ENCODE results near the gene KCTD20. TPM values are rescaled to one million over a fixed set of nuclear protein-coding genes. Genes with fewer than 3 reads are reported as not detected.

Gene KCTD20
- total and polyA plus RNA-seq, 10 of the 15 experiments (the other 5 are each of a cell fraction or from before 2014, with no cell fraction given), result 18.1 to 77.0 (median 50.5) TPM

DNA sequence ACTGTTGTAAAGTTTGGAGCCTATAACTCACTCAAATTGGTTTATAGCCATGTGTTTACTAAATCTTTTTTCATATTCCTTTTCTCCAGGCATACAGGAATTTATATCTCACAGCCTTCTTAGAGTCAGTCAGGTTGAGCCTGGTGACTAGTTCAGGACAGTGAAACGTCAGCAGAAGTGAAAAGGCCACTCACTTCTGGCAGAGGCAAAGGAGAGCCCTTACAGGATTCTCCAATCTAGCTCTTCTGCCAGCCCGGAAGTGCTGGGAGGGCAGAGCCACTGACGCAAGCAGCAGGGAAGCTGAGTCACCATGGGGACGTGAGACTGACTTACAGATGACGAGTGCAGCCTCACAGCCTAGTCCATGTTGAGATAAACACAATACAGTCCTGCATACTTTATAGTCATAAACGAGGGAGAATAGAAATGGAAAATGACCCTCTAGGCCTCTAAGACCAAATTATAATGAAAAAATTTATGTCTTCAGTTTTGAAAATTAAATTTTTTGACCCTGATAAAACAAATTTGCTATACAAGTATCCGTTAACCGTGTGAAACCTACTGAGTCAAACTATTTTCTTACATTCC is 1.4 kb upstream of the KCTD20 start (continued):
- TF ChIP-seq E4F1 (IDR thresholded peaks at IDR 0.05; ENCODE audit: borderline replicate concordance, partially characterized antibody) (peak; percentile 59), NR2C1 (IDR thresholded peaks at IDR 0.05) (no peak), POLR2A (IDR thresholded peaks at IDR 0.05; ENCODE audit: low read depth, low read length) (peak; percentile 53), CHD1 (IDR thresholded peaks at IDR 0.05; ENCODE audit: low read depth, low read length) (0 out of 2 replicates have a peak, but pooled peaks have one; percentile 52), ZZZ3 (IDR thresholded peaks at IDR 0.05; ENCODE audit: control insufficient read depth, insufficient read length, low read depth) (no peak), BACH1 (IDR thresholded peaks at IDR 0.05; ENCODE audit: borderline replicate concordance) (peak; percentile 62; the same call in 1 of the 2 replicates), CREB1 (IDR thresholded peaks at IDR 0.05; ENCODE audit: low read depth) (peak; percentile 98), MLLT1 (IDR thresholded peaks at IDR 0.05) (peak; percentile 73), IRF5 (IDR thresholded peaks at IDR 0.05; ENCODE audit: borderline replicate concordance) (no peak), RAD51 (IDR thresholded peaks at IDR 0.05) (no peak), MAX (IDR thresholded peaks at IDR 0.05; ENCODE audit: low read depth, low read length) (no peak)
- TF ChIP-seq, protein P1, sequence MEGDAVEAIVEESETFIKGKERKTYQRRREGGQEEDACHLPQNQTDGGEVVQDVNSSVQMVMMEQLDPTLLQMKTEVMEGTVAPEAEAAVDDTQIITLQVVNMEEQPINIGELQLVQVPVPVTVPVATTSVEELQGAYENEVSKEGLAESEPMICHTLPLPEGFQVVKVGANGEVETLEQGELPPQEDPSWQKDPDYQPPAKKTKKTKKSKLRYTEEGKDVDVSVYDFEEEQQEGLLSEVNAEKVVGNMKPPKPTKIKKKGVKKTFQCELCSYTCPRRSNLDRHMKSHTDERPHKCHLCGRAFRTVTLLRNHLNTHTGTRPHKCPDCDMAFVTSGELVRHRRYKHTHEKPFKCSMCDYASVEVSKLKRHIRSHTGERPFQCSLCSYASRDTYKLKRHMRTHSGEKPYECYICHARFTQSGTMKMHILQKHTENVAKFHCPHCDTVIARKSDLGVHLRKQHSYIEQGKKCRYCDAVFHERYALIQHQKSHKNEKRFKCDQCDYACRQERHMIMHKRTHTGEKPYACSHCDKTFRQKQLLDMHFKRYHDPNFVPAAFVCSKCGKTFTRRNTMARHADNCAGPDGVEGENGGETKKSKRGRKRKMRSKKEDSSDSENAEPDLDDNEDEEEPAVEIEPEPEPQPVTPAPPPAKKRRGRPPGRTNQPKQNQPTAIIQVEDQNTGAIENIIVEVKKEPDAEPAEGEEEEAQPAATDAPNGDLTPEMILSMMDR (IDR thresholded peaks at IDR 0.05 in 2 of 3, conservative IDR thresholded peaks at IDR 0.05 in 1 of 3; ENCODE audit: control insufficient read depth in 2 of 3, extremely low read depth in 1 of 3, insufficient read depth in 1 of 3, low read depth in 3 of 3, low read length in 3 of 3), result no peak
- TF ChIP-seq, protein P2, sequence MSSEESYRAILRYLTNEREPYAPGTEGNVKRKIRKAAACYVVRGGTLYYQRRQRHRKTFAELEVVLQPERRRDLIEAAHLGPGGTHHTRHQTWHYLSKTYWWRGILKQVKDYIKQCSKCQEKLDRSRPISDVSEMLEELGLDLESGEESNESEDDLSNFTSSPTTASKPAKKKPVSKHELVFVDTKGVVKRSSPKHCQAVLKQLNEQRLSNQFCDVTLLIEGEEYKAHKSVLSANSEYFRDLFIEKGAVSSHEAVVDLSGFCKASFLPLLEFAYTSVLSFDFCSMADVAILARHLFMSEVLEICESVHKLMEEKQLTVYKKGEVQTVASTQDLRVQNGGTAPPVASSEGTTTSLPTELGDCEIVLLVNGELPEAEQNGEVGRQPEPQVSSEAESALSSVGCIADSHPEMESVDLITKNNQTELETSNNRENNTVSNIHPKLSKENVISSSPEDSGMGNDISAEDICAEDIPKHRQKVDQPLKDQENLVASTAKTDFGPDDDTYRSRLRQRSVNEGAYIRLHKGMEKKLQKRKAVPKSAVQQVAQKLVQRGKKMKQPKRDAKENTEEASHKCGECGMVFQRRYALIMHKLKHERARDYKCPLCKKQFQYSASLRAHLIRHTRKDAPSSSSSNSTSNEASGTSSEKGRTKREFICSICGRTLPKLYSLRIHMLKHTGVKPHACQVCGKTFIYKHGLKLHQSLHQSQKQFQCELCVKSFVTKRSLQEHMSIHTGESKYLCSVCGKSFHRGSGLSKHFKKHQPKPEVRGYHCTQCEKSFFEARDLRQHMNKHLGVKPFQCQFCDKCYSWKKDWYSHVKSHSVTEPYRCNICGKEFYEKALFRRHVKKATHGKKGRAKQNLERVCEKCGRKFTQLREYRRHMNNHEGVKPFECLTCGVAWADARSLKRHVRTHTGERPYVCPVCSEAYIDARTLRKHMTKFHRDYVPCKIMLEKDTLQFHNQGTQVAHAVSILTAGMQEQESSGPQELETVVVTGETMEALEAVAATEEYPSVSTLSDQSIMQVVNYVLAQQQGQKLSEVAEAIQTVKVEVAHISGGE (CRISPR knock-in tag; IDR thresholded peaks at IDR 0.05), result no peak
